Measurements from ENCODE around the gene BFSP2.
"Not testable (repeated sequence)": the region's sequence is repeated elsewhere in the genome, so short reads cannot be mapped to it uniquely, and the experiment has no call there.

The BFSP2 gene

GRCh38 chr3:133482474-133482873, 82.6 kb downstream of the BFSP2 start:
- not testable (repeated sequence) for DNase-seq (ENCODE audit: low spot score)

GRCh38 chr3:133486658-133487057, 86.8 kb downstream of the BFSP2 start:
- DNase-seq (ENCODE audit: low spot score) = no peak

- DNase-seq (ENCODE audit: low spot score) = no peak
Measured at GRCh38 chr3:133487204-133487603, 87.3 kb downstream of the BFSP2 start.

GRCh38 chr3:133487920-133488540, 88.2 kb downstream of the BFSP2 start:
- DNase-seq (ENCODE audit: low spot score) = peak; percentile 50

GRCh38 chr3:133488785-133489367, 89.0 kb downstream of the BFSP2 start:
- peak; percentile 73 for DNase-seq (ENCODE audit: low spot score)

- no peak for DNase-seq (ENCODE audit: low spot score)
Measured at GRCh38 chr3:133489466-133490085, 89.7 kb downstream of the BFSP2 start.

- DNase-seq (ENCODE audit: low spot score) = no peak
Measured at GRCh38 chr3:133490468-133491351, 90.9 kb downstream of the BFSP2 start.

GRCh38 chr3:133491481-133492059, 91.7 kb downstream of the BFSP2 start:
- DNase-seq (ENCODE audit: low spot score) = no peak

GRCh38 chr3:133492159-133492741, 92.4 kb downstream of the BFSP2 start:
- DNase-seq (ENCODE audit: low spot score) = no peak

- DNase-seq (ENCODE audit: low spot score) = no peak
Measured at GRCh38 chr3:133494469-133494868, 94.6 kb downstream of the BFSP2 start.

- not testable (repeated sequence) for DNase-seq (ENCODE audit: low spot score)
Measured at GRCh38 chr3:133502542-133502941, 102.7 kb downstream of the BFSP2 start.

- no peak for DNase-seq (ENCODE audit: low spot score)
Measured at GRCh38 chr3:133503409-133503808, 103.6 kb downstream of the BFSP2 start.

GRCh38 chr3:133504736-133505135, 104.9 kb downstream of the BFSP2 start:
- DNase-seq (ENCODE audit: low spot score) = no peak

- no peak for DNase-seq (ENCODE audit: low spot score)
Measured at GRCh38 chr3:133505813-133506212, 106.0 kb downstream of the BFSP2 start.

GRCh38 chr3:133506215-133506901, 106.5 kb downstream of the BFSP2 start:
- no peak for DNase-seq (ENCODE audit: low spot score)

GRCh38 chr3:133509488-133509887, 109.6 kb downstream of the BFSP2 start:
- DNase-seq (ENCODE audit: low spot score) = no peak

GRCh38 chr3:133512416-133513089, 112.7 kb downstream of the BFSP2 start:
- DNase-seq (ENCODE audit: low spot score) = no peak

GRCh38 chr3:133514418-133514817, 114.6 kb downstream of the BFSP2 start:
- DNase-seq (ENCODE audit: low spot score) = no peak

- DNase-seq (ENCODE audit: low spot score) = no peak
Measured at GRCh38 chr3:133515127-133515526, 115.3 kb downstream of the BFSP2 start.

- DNase-seq (ENCODE audit: low spot score) = no peak
Measured at GRCh38 chr3:133520286-133520685, 120.4 kb downstream of the BFSP2 start.

- not testable (repeated sequence) for DNase-seq (ENCODE audit: low spot score)
Measured at GRCh38 chr3:133520938-133521337, 121.1 kb downstream of the BFSP2 start.

All from AG08395 (cell line).